ENCODE results near the gene ARHGAP5. TPM values are rescaled to one million over a fixed set of nuclear protein-coding genes. Genes with fewer than 3 reads are reported as not detected.

ARHGAP5 gene
- total RNA-seq, 1 experiment from 2014 or later: 63.0 TPM

DNA sequence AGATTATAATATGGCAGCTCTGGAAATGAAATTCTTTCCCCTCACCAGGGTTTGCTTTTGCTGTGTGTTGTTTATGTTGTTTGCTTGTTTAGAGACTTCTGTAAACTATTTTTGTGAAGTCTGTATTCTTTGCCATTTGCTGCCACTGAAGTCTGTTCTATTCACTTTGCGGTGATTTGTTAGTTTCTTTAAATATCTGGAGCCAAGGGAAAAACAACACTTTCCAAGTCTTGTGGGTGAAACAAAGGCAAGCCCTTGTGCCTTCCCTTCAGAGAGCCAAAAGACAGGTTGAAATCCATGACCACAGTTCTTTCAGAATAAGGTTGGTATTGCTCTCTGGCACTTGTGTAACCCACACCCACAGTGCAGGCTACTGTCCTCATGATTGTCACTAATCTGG is 65.2 kb downstream of the ARHGAP5 start:
- POLR2A ChIA-PET: no interaction called here

GRCh38 chr14:32142754-32143437 is 65.8 kb downstream of the ARHGAP5 start:
- BruUV-seq (replicated peaks): no TSS peak
- no peak for DNase-seq (ENCODE audit: low read depth, low spot score)
- H3K4me1 ChIP-seq (ENCODE audit: control insufficient read depth, insufficient read depth, low read length): no peaks in the 10 kb centered on the region
- H3K36me3 ChIP-seq (ENCODE audit: control insufficient read depth, insufficient read depth, low read length): no peaks in the 10 kb centered on the region; the same call in 1 of the 2 replicates
- intact Hi-C loops (cut with micrococcal nuclease; ENCODE audit: unreplicated experiment): no loop called here
- TF ChIP-seq SIN3A (IDR thresholded peaks at IDR 0.05; ENCODE audit: borderline replicate concordance, insufficient read depth, low read depth, low read length): no peak
- TF ChIP-seq, protein P1, sequence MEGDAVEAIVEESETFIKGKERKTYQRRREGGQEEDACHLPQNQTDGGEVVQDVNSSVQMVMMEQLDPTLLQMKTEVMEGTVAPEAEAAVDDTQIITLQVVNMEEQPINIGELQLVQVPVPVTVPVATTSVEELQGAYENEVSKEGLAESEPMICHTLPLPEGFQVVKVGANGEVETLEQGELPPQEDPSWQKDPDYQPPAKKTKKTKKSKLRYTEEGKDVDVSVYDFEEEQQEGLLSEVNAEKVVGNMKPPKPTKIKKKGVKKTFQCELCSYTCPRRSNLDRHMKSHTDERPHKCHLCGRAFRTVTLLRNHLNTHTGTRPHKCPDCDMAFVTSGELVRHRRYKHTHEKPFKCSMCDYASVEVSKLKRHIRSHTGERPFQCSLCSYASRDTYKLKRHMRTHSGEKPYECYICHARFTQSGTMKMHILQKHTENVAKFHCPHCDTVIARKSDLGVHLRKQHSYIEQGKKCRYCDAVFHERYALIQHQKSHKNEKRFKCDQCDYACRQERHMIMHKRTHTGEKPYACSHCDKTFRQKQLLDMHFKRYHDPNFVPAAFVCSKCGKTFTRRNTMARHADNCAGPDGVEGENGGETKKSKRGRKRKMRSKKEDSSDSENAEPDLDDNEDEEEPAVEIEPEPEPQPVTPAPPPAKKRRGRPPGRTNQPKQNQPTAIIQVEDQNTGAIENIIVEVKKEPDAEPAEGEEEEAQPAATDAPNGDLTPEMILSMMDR (IDR thresholded peaks at IDR 0.05): no peak
- no peak for TF ChIP-seq REST (IDR thresholded peaks at IDR 0.05; ENCODE audit: insufficient read depth in 1 of 2, low read depth in 2 of 2, low read length in 1 of 2)
- TF ChIP-seq TCF7L2 (IDR thresholded peaks at IDR 0.05; ENCODE audit: low read depth, low read length): no peak
- ATAC-seq: no peak
- no peaks in the 10 kb centered on the region for H3K27me3 ChIP-seq (ENCODE audit: control insufficient read depth, insufficient read depth, low read length)
- in situ Hi-C loops (cut with HindIII; ENCODE audit: low pct_unique_long_range_greater_than_20kb, low sequenced_read_pairs): no loop called here
- H3K27ac ChIP-seq (ENCODE audit: low read length): no peak overlapping the region
- H3K4me3 ChIP-seq (ENCODE audit: low read depth in 2 of 2, low read length in 2 of 2): no peak overlapping the region
- CTCF ChIA-PET: no interaction called here
- no peaks in the 10 kb centered on the region for H3K9me3 ChIP-seq (ENCODE audit: control insufficient read depth, insufficient read depth, low read depth, low read length)
- POLR2A ChIA-PET: no interaction called here

More for the DNA sequence above, 65.2 kb downstream of the ARHGAP5 start:
- CTCF ChIA-PET: no interaction called here
- no TSS peak for BruUV-seq (replicated peaks)
- no peak for DNase-seq (ENCODE audit: low read depth, low spot score)
- intact Hi-C loops (cut with micrococcal nuclease; ENCODE audit: unreplicated experiment): no loop called here
- Histone ChIP-seq H3K27ac (ENCODE audit: low read length) (no peak overlapping the region), H3K27me3 (ENCODE audit: control insufficient read depth, insufficient read depth, low read length) (no peaks in the 10 kb centered on the region), H3K4me3 (ENCODE audit: low read depth in 2 of 2, low read length in 2 of 2) (no peak overlapping the region), H3K9me3 (ENCODE audit: control insufficient read depth, insufficient read depth, low read depth, low read length) (no peaks in the 10 kb centered on the region), H3K4me1 (ENCODE audit: control insufficient read depth, insufficient read depth, low read length) (no peaks in the 10 kb centered on the region), H3K36me3 (ENCODE audit: control insufficient read depth, insufficient read depth, low read length) (no peaks in the 10 kb centered on the region; the same call in 1 of the 2 replicates)
- no peak for TF ChIP-seq POLR2AphosphoS5 (IDR thresholded peaks at IDR 0.05; ENCODE audit: low read depth, low read length)
- TF ChIP-seq, protein P1 (IDR thresholded peaks at IDR 0.05): no peak
- TF ChIP-seq SIN3A (IDR thresholded peaks at IDR 0.05; ENCODE audit: borderline replicate concordance, insufficient read depth, low read depth, low read length): no peak
- TF ChIP-seq TCF7L2 (IDR thresholded peaks at IDR 0.05; ENCODE audit: low read depth, low read length): no peak
- no peak for TF ChIP-seq REST (IDR thresholded peaks at IDR 0.05; ENCODE audit: insufficient read depth in 1 of 2, low read depth in 2 of 2, low read length in 1 of 2)
- in situ Hi-C loops (cut with HindIII; ENCODE audit: low pct_unique_long_range_greater_than_20kb, low sequenced_read_pairs): no loop called here
- no peak for ATAC-seq

Data from Panc1 (cell line).